ENCODE measurements around the gene PHF12.
"Not testable (repeated sequence)": the region's sequence is repeated elsewhere in the genome, so short reads cannot be mapped to it uniquely, and the experiment has no call there.

Gene PHF12

GRCh38 chr17:28900986-28901726, 50.2 kb downstream of the PHF12 start:
- DNase-seq = no peak

GRCh38 chr17:28899212-28899815, 52.0 kb downstream of the PHF12 start:
- DNase-seq = no peak

- no peak for DNase-seq
Measured at GRCh38 chr17:28898527-28898955, 52.8 kb downstream of the PHF12 start.

- no peak for DNase-seq
Measured at GRCh38 chr17:28897769-28898526, 53.4 kb downstream of the PHF12 start.

GRCh38 chr17:28896884-28897768, 54.2 kb downstream of the PHF12 start, which contains the start of gene FLOT2:
TSS of gene FLOT2 (minus strand) at chr17:28897733. CDS start at chr17:28897574, 159 bp downstream.
- peak; percentile 25 for DNase-seq

- no peak for DNase-seq
Measured at GRCh38 chr17:28896491-28896883, 54.8 kb downstream of the PHF12 start.

- DNase-seq = no peak
Measured at GRCh38 chr17:28895794-28896447, 55.4 kb downstream of the PHF12 start.

GRCh38 chr17:28893248-28894183, 57.8 kb downstream of the PHF12 start:
- DNase-seq = not testable (repeated sequence)

GRCh38 chr17:28892024-28892423, 59.3 kb downstream of the PHF12 start:
- DNase-seq = no peak

- no peak for DNase-seq
Measured at GRCh38 chr17:28891201-28891600, 60.1 kb downstream of the PHF12 start.

- DNase-seq = no peak
Measured at GRCh38 chr17:28889996-28890395, 61.3 kb downstream of the PHF12 start.

GRCh38 chr17:28888832-28889231, 62.5 kb downstream of the PHF12 start:
- no peak for DNase-seq

GRCh38 chr17:28887871-28888471, 63.3 kb downstream of the PHF12 start:
- DNase-seq = no peak

- DNase-seq = no peak
Measured at GRCh38 chr17:28885951-28886350, 65.4 kb downstream of the PHF12 start.

- no peak for DNase-seq
Measured at GRCh38 chr17:28885363-28885762, 66.0 kb downstream of the PHF12 start.

- no peak for DNase-seq
Measured at GRCh38 chr17:28883967-28884702, 67.2 kb downstream of the PHF12 start.

GRCh38 chr17:28882154-28882895, 69.0 kb downstream of the PHF12 start:
- no peak for DNase-seq

GRCh38 chr17:28881533-28882056, 69.7 kb downstream of the PHF12 start:
- no peak for DNase-seq

- DNase-seq = no peak
Measured at GRCh38 chr17:28880572-28880945, 70.8 kb downstream of the PHF12 start.

Measured in NCI-H1694 (cell line).